GM12864 (cell line): ENCODE data around the gene CCDC3.

ENCODE experiments used
- DNase-seq: peaks from one replicate; pipeline ENCODE4 v3.0.0-alpha.2; 2011; ENCODE audit warnings: low read depth
- H3K4me3 ChIP-seq: 2 replicates; pipeline ENCODE4 v1.5.1; 2011; ENCODE audit warnings: mild to moderate bottlenecking, low read depth, low read length, control low read depth
- TF ChIP-seq, protein P1 (sequence below): IDR thresholded peaks from 2 replicates; pipeline ENCODE4 v1.5.1; 2011; ENCODE audit warnings: low read depth, mild to moderate bottlenecking, moderate library complexity, low read length, control low read depth, inconsistent platforms; ENCODE audit errors: missing control alignments

The CCDC3 gene

DNA sequence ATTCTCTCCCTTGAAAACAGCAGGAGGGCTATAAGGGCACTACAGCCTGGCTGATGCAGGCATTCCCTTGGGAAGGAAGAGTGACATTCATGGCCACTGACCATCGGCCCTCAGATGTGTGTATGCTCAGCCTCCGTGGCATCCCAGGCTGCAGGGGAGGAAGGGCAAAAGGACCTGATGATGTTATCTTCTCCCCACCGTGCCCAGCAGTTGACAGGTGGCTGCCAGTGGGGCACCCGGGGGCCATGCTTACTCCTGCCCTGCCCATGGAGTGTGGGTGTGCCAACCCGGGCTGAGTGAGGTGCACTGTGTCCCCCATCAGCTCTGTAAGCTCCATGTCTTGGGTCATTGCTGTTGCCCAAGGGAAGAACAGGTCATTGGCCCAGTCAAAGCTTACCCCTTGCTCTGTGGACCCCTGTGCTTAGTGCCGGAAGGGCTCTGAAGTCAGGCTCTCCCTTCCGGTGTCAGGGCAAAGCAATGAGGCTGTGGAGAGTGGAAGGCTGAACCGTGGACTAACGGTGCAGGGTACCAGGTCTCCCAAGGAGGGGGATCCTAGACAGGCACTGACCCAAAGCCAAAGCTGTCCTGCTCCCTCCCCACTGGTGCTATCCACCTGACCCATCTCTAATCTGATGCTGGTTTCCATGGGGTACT, 92.2 kb downstream of the CCDC3 start:
- no peak overlapping the region for H3K4me3 ChIP-seq
- DNase-seq = no peak
- TF ChIP-seq, protein P1, sequence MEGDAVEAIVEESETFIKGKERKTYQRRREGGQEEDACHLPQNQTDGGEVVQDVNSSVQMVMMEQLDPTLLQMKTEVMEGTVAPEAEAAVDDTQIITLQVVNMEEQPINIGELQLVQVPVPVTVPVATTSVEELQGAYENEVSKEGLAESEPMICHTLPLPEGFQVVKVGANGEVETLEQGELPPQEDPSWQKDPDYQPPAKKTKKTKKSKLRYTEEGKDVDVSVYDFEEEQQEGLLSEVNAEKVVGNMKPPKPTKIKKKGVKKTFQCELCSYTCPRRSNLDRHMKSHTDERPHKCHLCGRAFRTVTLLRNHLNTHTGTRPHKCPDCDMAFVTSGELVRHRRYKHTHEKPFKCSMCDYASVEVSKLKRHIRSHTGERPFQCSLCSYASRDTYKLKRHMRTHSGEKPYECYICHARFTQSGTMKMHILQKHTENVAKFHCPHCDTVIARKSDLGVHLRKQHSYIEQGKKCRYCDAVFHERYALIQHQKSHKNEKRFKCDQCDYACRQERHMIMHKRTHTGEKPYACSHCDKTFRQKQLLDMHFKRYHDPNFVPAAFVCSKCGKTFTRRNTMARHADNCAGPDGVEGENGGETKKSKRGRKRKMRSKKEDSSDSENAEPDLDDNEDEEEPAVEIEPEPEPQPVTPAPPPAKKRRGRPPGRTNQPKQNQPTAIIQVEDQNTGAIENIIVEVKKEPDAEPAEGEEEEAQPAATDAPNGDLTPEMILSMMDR = no peak

DNA sequence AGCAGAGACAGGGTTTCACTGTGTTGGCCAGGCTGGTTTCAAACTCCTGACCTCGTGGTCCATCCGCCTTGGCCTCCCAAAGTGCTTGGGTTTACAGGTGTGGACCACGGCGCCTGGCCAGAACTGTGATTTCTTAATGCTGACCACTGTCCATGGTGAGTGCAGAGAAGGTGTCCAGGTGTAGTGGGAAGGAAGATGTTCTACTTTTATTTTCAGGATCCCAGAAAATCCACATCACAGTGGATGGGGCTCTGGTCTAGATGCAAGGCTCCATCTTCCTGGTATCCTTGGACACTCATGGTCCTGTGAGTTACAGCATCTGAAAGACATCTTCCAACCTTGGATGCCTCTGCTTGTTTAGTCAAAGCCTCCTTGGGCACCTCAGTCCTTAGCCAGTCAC, 92.7 kb downstream of the CCDC3 start:
- no peak for DNase-seq
- TF ChIP-seq, protein P1 = no peak
- no peak overlapping the region for H3K4me3 ChIP-seq

DNA sequence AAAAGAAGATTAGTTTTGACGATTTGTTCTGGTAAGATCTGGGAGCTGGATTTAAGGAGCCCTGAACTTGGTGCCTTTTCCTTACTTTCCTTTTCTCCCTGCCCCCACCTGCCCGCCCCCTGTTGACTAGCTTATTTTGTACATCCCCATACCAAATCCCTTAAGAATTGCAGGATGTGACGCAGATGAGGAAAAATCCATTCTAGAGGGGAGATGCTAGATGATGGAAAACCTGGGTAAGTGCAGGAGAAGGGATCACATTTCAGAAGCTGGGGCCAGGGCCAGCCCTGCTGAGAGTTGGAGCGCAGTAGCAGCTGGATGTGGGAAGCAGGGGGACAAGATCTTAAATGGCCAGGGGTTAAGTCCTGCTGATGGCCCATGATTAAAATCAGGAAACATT, 93.9 kb downstream of the CCDC3 start:
- DNase-seq = no peak
- TF ChIP-seq, protein P1 = no peak
- H3K4me3 ChIP-seq = no peak overlapping the region

DNA sequence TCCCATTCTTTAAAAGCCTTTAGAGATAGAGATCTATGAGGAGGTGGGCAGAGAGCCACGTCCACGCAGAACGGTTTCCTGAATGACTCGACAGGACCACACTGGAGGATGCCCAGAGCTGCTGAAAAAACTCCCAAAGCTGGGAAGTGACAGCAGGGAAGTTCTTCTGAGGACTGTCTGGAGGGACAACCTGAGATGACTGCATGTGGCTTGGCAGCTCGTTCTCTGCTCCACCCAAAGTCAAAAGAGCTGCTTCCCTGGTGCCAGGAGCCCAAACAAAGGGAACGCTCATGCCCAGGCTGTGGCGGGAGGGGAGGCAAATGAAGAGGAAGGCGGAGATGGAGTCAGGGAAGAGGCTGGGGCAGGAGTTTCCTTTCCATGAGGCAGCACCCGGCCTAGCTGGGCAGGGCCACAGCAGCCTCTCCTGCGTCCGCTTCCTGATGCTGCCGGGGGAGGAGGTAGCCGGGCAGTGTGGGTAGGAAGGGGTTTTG, 95.4 kb downstream of the CCDC3 start:
- H3K4me3 ChIP-seq = no peak overlapping the region
- TF ChIP-seq, protein P1 = no peak
- DNase-seq = no peak

DNA sequence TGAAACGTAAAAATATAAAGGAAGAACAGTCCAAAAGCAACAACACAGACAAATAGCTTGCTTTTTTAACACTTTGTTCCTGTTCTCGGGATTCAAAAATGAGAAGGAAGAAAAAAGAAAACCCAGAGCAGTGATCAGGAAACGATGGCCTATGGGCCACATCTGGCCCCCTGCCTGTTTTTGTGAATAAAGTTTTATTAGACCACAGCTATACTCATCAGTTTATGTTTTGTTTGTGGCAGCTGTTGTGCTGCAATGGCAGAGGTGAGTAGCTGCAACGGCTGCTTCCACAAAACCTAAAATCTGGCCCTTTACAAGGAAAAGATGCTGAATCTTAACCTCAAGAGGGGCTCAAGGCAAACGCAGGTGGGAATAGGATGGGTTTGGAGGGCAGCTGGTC, 96.4 kb downstream of the CCDC3 start:
- DNase-seq = no peak
- TF ChIP-seq, protein P1 = no peak
- no peak overlapping the region for H3K4me3 ChIP-seq

DNA sequence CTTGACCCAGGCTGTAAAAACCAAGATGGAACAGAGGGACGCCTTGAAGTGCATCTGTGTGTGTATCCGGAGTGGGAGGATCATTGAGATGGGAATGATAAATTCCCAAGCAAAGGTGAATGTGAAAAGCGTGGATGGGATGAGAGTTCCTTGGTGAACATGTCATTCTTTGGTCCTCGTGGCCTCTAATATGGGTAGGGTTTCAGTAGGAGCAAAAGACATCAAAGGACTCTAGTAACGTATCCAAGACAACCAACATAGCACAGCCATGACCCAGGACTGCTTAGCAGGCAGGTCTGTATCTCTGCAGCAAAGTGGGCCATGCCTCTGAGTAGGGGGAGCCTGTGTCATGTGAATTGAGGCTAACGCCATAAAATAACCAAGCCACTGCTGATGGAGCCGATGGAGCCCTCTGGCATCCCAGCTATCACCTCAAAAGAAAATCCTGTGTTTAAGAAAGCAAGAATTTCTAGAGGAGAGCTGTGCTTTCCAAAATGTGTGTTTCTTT, 98.6 kb downstream of the CCDC3 start:
- TF ChIP-seq, protein P1 = no peak
- DNase-seq = no peak

DNA sequence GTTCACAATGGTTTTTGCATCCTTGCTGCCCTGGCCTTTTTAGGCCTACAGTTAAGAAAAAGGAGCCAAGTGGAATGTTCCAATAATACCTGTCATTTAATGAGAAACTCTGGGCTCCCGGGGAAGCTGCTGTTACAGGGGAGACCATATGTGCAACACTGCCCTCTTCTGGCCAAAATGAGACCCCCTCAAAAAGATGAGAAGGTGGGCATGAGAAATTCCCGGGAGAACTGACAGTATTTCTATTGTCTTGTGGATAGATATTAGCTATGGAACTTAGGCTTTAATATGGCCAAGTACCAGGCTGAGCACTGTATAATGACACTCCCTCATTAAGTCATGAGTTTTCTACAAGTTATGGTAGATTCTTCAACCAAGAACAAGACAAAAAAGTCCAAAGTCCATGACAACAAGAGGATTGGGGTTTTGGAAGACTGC, 99.4 kb downstream of the CCDC3 start:
- TF ChIP-seq, protein P1 = peak; percentile 69
- peak; percentile 5 for DNase-seq
- no peak overlapping the region for H3K4me3 ChIP-seq

More for the DNA sequence above, 98.6 kb downstream of the CCDC3 start:
- no peak overlapping the region for H3K4me3 ChIP-seq
